Stimulated activated naive CD8-positive, alpha-beta T cell treated with anti-CD3 and anti-CD28 coated beads, Interleukin-15, amount 100 ng/mL, for 72 hours (primary cell): ENCODE measurements around the gene HSPA5.
"Not testable (repeated sequence)": the region's sequence is repeated elsewhere in the genome, so short reads cannot be mapped to it uniquely, and the experiment has no call there.

Source experiments
- ATAC-seq: fragments of 150-1000 bp; cut with Tn5 transposase; 2 replicates; pipeline ENCODE4 v1.10.0; 2021; ENCODE audit warnings: mild to moderate bottlenecking, moderate library complexity
- DNase-seq, 2 donors: peaks; one replicate each; pipeline ENCODE4 v3.0.0; 2021 to 2022
- H3K27ac Mint-ChIP-seq, 2 donors: one replicate each; pipeline ENCODE4 v1.8.0; 2022; ENCODE audit warnings: mild to moderate bottlenecking in 2 of 2, mixed read lengths in 2 of 2, moderate library complexity in 2 of 2
- H3K27me3 Mint-ChIP-seq: one replicate; pipeline ENCODE4 v1.8.0; 2022; ENCODE audit warnings: mixed read lengths
- H3K4me1 Mint-ChIP-seq: one replicate; pipeline ENCODE4 v1.8.0; 2022; ENCODE audit warnings: mild to moderate bottlenecking, mixed read lengths
- H3K4me3 Mint-ChIP-seq, 2 donors: one replicate each; pipeline ENCODE4 v1.8.0; 2022; ENCODE audit warnings: mild to moderate bottlenecking in 2 of 2, mixed read lengths in 2 of 2, moderate library complexity in 1 of 2
- H3K9me3 Mint-ChIP-seq, 2 donors: one replicate each; pipeline ENCODE4 v1.8.0; 2022; ENCODE audit warnings: mixed read lengths in 2 of 2

Gene HSPA5

GRCh38 chr9:125235804-125236519 is 5.2 kb downstream of the HSPA5 start:
- ATAC-seq (no peak), DNase-seq (peak in 1 of 2 donors; percentile 14)
- Mint-ChIP-seq H3K4me1 (peaks cover 53% of the 10 kb centered on the region), H3K4me3 (peak overlapping the region; percentile 87 to 94), H3K27me3 (no peaks in the 10 kb centered on the region), H3K27ac (peak overlapping the region; percentile 70 to 100), H3K9me3 (no peaks in the 10 kb centered on the region)

- DNase-seq, H3K27me3 Mint-ChIP-seq, H3K9me3 Mint-ChIP-seq: not testable (repeated sequence)
Observed at GRCh38 chr9:125234099-125234498, 7.0 kb downstream of the HSPA5 start.

GRCh38 chr9:125233678-125234077 is 7.5 kb downstream of the HSPA5 start:
- H3K4me1 Mint-ChIP-seq, result peaks cover 39% of the 10 kb centered on the region
- DNase-seq, result no peak
- no peaks in the 10 kb centered on the region for H3K27me3 Mint-ChIP-seq
- no peak overlapping the region for H3K4me3 Mint-ChIP-seq
- no peaks in the 10 kb centered on the region for H3K9me3 Mint-ChIP-seq
- H3K27ac Mint-ChIP-seq, result no peak overlapping the region
- ATAC-seq, result peak; percentile 43

More at GRCh38 chr9:125234099-125234498, 7.0 kb downstream of the HSPA5 start:
- Mint-ChIP-seq H3K27ac (peak overlapping the region in 1 of 2 donors; percentile 89), H3K4me1 (peaks cover 43% of the 10 kb centered on the region)
- not testable (repeated sequence) for ATAC-seq, H3K4me3 Mint-ChIP-seq

DNA sequence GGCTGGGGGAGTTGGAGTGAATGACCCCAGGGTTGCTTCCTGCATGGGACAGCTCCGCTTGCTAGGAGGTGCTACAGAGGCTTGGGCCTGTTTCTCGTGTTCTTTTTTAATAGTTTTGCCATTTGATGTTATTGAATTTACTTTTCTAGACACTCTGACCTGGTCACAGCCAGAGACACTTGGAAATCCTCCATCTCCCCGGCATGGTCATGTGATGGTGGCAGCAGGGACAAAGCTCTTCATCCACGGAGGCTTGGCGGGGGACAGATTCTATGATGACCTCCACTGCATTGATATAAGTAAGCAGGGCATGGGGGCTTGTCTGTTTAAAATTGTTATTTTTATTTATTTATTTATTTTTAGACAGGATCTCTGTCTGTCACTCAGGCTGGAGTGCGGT is 13.4 kb downstream of the HSPA5 start:
- ATAC-seq, result no peak
- no peak for DNase-seq
- no peaks in the 10 kb centered on the region for H3K9me3 Mint-ChIP-seq
- no peak overlapping the region for H3K27ac Mint-ChIP-seq
- no peaks in the 10 kb centered on the region for H3K4me1 Mint-ChIP-seq
- H3K4me3 Mint-ChIP-seq, result no peak overlapping the region
- H3K27me3 Mint-ChIP-seq, result no peaks in the 10 kb centered on the region

DNA sequence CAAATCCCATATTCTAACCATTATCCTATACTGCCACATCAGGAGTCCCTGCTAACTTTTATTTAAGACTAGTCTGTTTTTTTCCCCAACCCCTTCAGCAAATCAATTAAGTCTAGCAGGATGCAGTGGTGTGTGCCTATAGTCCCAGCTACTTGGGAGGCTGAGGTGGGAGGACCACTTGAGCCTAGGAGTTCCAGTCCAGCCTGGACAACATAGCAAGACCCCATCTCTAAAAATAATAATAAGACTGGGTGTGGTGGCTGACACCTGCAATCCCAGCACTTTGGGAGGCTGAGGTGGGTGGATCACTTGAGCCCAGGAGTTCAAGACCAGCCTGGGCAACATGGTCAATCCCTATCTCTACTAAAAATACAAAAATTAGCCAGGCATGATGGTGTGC is 16.3 kb downstream of the HSPA5 start:
- not testable (repeated sequence) for H3K4me1 Mint-ChIP-seq, DNase-seq

GRCh38 chr9:125218621-125219020 is 22.5 kb downstream of the HSPA5 start:
- DNase-seq (no peak), ATAC-seq (no peak)
- H3K27me3 Mint-ChIP-seq, result no peaks in the 10 kb centered on the region
- H3K4me3 Mint-ChIP-seq, result no peak overlapping the region
- H3K4me1 Mint-ChIP-seq, result no peaks in the 10 kb centered on the region
- no peaks in the 10 kb centered on the region for H3K9me3 Mint-ChIP-seq
- H3K27ac Mint-ChIP-seq, result no peak overlapping the region

More for the DNA sequence above, 16.3 kb downstream of the HSPA5 start:
- not testable (repeated sequence) for ATAC-seq, H3K27me3 Mint-ChIP-seq, H3K4me3 Mint-ChIP-seq, H3K27ac Mint-ChIP-seq, H3K9me3 Mint-ChIP-seq

GRCh38 chr9:125214186-125214585 is 27.0 kb downstream of the HSPA5 start:
- Mint-ChIP-seq H3K27ac (no peak overlapping the region), H3K4me3 (no peak overlapping the region), H3K4me1 (no peaks in the 10 kb centered on the region), H3K27me3 (no peaks in the 10 kb centered on the region), H3K9me3 (no peaks in the 10 kb centered on the region)
- DNase-seq (no peak), ATAC-seq (no peak)

GRCh38 chr9:125204477-125204876 is 36.7 kb downstream of the HSPA5 start:
- H3K4me3 Mint-ChIP-seq, result no peak overlapping the region
- ATAC-seq, result no peak

DNA sequence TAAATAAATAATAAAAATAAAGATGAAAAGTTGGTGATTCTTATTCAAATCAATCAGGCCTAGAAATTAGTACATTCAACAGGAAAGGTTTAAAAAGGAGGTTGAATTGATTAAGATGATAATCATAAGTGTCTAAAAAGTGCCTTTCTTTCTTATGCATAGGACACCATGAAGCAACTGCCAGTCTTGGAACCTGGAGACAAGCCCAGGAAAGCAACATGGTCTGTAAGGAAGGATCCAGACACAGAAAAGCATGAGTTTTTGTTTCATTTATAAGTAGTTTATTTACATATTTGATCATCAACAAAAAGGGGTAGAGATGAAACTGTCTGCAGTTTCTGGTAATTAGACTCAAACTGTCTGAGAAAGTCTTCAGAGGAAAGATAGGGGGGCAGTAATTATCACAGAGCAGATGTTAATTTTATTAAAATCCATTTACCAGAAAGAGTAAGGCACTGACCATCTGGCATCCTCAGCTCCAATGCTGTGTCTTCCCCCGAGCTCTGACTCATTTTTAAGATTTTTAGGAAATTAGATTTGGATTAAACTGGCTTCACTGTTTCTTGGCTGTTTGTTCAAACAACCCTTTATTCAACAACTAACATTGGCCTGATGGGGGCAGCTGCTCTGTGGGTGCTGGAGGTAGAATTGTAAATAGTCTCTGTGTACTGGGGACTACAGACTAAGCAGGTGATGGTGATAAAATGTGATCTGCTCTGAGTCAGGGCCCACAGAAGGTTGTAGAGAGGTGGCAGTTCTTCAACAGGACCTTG is 38.1 kb downstream of the HSPA5 start:
- ATAC-seq, result no peak
- H3K9me3 Mint-ChIP-seq, result no peaks in the 10 kb centered on the region
- H3K27me3 Mint-ChIP-seq, result no peaks in the 10 kb centered on the region
- peak overlapping the region in 1 of 2 donors; percentile 34 for H3K27ac Mint-ChIP-seq
- H3K4me1 Mint-ChIP-seq, result peaks cover 29% of the 10 kb centered on the region
- DNase-seq, result no peak
- H3K4me3 Mint-ChIP-seq, result no peak overlapping the region

More at GRCh38 chr9:125204477-125204876, 36.7 kb downstream of the HSPA5 start:
- no peaks in the 10 kb centered on the region for H3K27me3 Mint-ChIP-seq
- no peaks in the 10 kb centered on the region for H3K9me3 Mint-ChIP-seq
- no peak overlapping the region for H3K27ac Mint-ChIP-seq
- no peak for DNase-seq
- peaks cover 20% of the 10 kb centered on the region for H3K4me1 Mint-ChIP-seq

DNA sequence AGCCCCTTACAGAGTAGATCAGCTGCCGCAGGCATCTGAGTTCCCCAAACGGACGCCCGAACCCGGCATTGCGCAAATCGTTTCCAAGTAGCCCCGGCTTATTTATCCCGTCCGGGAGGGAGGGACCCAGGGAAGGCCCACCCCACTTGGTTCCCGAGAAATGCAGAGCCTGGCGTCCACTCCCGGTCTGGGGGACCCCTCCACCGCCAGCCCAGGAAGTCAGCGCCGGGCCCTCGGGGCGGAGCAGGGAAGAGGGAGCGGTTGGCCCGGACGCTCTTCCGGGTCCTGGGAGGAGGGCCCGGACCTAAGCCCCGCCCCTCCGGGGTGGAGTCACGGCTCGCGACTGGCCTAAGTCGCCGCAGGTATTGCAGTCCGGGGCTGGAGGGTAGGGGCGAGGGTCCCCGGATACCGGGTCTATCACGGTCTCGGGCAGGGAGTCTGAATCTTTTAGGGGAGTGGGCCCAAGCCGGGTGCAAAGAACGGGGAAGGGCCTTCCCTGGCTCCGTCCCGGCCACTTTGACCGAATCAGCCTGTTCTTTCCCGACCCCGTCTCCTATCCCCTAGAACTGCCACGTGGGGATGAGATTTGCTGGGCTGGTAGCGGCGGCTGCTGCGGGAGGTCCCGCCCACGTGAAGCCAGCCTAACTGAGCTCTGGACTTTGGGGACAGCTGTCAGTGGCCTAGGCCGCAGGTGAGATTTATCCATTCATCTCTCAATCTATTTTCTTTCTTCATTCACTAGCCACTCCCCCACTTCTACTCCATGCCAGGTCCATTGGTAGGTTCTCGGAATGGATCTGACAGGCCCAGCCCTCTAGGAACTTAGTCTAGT is 40.7 kb downstream of the HSPA5 start, which contains the start of gene RABEPK:
TSS of gene RABEPK (plus strand) at position 327 of the 832 bp plus-strand sequence. CDS start 2,472 bp downstream, outside the sequence.
- no peaks in the 10 kb centered on the region for H3K9me3 Mint-ChIP-seq
- H3K27me3 Mint-ChIP-seq, result no peaks in the 10 kb centered on the region
- peaks cover 40% of the 10 kb centered on the region for H3K4me1 Mint-ChIP-seq
- peak within 1 kb of the TSS; percentile 97 for H3K27ac Mint-ChIP-seq
- DNase-seq (peak; percentile 86 to 89), ATAC-seq (peak; percentile 98)
- H3K4me3 Mint-ChIP-seq, result peak within 1 kb of the TSS; percentile 97 to 98

DNA sequence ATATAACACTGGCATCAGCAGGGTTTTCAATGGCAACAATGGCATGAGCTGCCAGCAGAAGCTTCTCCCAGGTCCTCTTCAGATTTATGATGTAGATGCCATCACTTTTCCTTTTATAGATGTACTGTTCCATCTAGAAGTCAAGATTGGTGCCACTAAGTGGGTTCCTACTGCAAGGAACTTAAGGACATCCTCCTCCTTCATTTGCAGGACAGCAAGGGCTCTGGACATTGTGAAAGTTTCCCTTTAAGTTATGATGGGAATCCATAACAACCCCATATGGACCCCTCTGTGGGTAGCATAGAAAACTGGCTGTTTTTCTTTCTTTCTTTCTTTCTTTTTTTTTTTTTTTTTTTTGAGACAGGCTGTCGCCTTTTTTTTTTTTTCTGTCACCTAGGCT is 45.6 kb downstream of the HSPA5 start:
- H3K4me3 Mint-ChIP-seq, result peak overlapping the region; percentile 0 to 18
- not testable (repeated sequence) for H3K27me3 Mint-ChIP-seq

GRCh38 chr9:125194466-125194865 is 46.7 kb downstream of the HSPA5 start:
- DNase-seq, H3K27me3 Mint-ChIP-seq, ATAC-seq, H3K9me3 Mint-ChIP-seq: not testable (repeated sequence)
- H3K4me1 Mint-ChIP-seq, result peaks cover 68% of the 10 kb centered on the region
- H3K4me3 Mint-ChIP-seq, result peak overlapping the region; percentile 80 to 86
- peak overlapping the region; percentile 94 to 97 for H3K27ac Mint-ChIP-seq

More for the DNA sequence above, 45.6 kb downstream of the HSPA5 start:
- not testable (repeated sequence) for H3K27ac Mint-ChIP-seq, DNase-seq, ATAC-seq, H3K9me3 Mint-ChIP-seq
- H3K4me1 Mint-ChIP-seq, result peaks cover 70% of the 10 kb centered on the region

DNA sequence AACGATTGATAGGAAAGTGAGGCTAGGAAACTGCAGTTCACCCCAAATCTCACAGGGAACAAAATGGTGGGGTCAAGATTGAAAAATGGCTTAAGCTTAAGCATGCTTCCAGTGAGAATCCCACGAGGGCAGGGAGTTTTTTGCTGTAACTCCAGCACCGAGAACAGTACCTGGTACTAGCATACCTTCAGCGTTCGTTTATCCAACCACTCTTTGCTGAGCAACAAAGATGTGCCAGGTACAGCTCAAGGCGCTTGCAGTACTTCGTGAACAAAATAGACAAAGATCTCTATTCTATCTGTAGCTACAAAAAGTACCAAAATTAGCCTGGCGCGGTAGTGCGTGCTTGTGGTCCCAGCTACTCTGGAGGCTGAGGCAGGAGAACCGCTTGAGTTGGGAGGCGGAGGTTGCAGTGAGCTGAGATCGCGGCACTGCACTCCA is 50.8 kb downstream of the HSPA5 start:
- DNase-seq (peak in 1 of 2 donors; percentile 29), ATAC-seq (peak; percentile 8)
- Mint-ChIP-seq H3K27ac (peak overlapping the region; percentile 88 to 97), H3K4me3 (peak overlapping the region; percentile 87 to 95), H3K27me3 (no peaks in the 10 kb centered on the region), H3K4me1 (peaks cover 67% of the 10 kb centered on the region), H3K9me3 (no peaks in the 10 kb centered on the region)

- H3K9me3 Mint-ChIP-seq, result no peaks in the 10 kb centered on the region
- peak within 1 kb of the TSS; percentile 88 to 97 for H3K27ac Mint-ChIP-seq
- peak; percentile 97 for DNase-seq
- peak within 1 kb of the TSS; percentile 87 to 95 for H3K4me3 Mint-ChIP-seq
- ATAC-seq, result peak; percentile 98
- no peaks in the 10 kb centered on the region for H3K27me3 Mint-ChIP-seq
- peaks cover 65% of the 10 kb centered on the region for H3K4me1 Mint-ChIP-seq
Observed at GRCh38 chr9:125189361-125190289, 51.5 kb downstream of the HSPA5 start, which contains the start of gene PPP6C. Gene PPP6C, minus strand, starts transcription at chr9:125189803. Its CDS starts 85 bp downstream, at chr9:125189718.
